NOMO-1 (cell line): Measurements from ENCODE around the gene PNPLA7.
A peak's percentile ranks its signal among the peaks of the same experiment; 100 is the strongest.
"Not testable (repeated sequence)": the region's sequence is repeated elsewhere in the genome, so short reads cannot be mapped to it uniquely, and the experiment has no call there.

Experiments used
- DNase-seq, 2 experiments: peaks; one replicate each; lab custom pipeline; 2025; ENCODE audit not compliant: unreplicated experiment in 2 of 2; lab: John Stamatoyannopoulos, UW

Gene PNPLA7

GRCh38 chr9:137543237-137543963 lies 6.8 kb downstream of the PNPLA7 start:
- DNase-seq: no peak

GRCh38 chr9:137542486-137542885 lies 7.7 kb downstream of the PNPLA7 start:
- no peak for DNase-seq

GRCh38 chr9:137540536-137540935 lies 9.7 kb downstream of the PNPLA7 start:
- no peak for DNase-seq

- DNase-seq: no peak
Observed at GRCh38 chr9:137538058-137538457, 12.1 kb downstream of the PNPLA7 start.

GRCh38 chr9:137536594-137537131 lies 13.5 kb downstream of the PNPLA7 start:
- DNase-seq: peak in 1 of 2 experiments; percentile 42

GRCh38 chr9:137535120-137535428 lies 15.1 kb downstream of the PNPLA7 start:
- no peak for DNase-seq

GRCh38 chr9:137534256-137535119 lies 15.7 kb downstream of the PNPLA7 start:
- DNase-seq: peak; percentile 89 to 90

- DNase-seq: not testable (repeated sequence)
Observed at GRCh38 chr9:137532891-137533468, 17.2 kb downstream of the PNPLA7 start.

- DNase-seq: no peak
Observed at GRCh38 chr9:137531099-137531765, 19.0 kb downstream of the PNPLA7 start.

- DNase-seq: no peak
Observed at GRCh38 chr9:137530331-137530730, 19.9 kb downstream of the PNPLA7 start.

GRCh38 chr9:137524981-137525317 lies 25.3 kb downstream of the PNPLA7 start:
- no peak for DNase-seq

GRCh38 chr9:137524161-137524980 lies 25.8 kb downstream of the PNPLA7 start:
- no peak for DNase-seq

GRCh38 chr9:137522746-137523455 lies 27.3 kb downstream of the PNPLA7 start:
- DNase-seq: no peak

- DNase-seq: no peak
Observed at GRCh38 chr9:137521405-137521985, 28.7 kb downstream of the PNPLA7 start.

GRCh38 chr9:137520614-137521404 lies 29.4 kb downstream of the PNPLA7 start:
- DNase-seq: no peak

- no peak for DNase-seq
Observed at GRCh38 chr9:137519553-137519952, 30.6 kb downstream of the PNPLA7 start.

- DNase-seq: peak; percentile 24 to 60
Observed at GRCh38 chr9:137518661-137519459, 31.3 kb downstream of the PNPLA7 start.
